B cell (primary cell): Measurements from ENCODE around the gene TCAP.

ENCODE experiments used
- EZH2 ChIP-seq: IDR thresholded peaks from 2 replicates; pipeline ENCODE4 v1.6.1; 2012; ENCODE audit warnings: borderline replicate concordance, low read depth, mild to moderate bottlenecking, moderate library complexity, low read length; ENCODE audit not compliant: insufficient read depth, poor library complexity, severe bottlenecking
- TF ChIP-seq, protein P1 (sequence below): fragments of 200-600 bp; IDR thresholded peaks from one replicate; pipeline ENCODE4 v1.8.0; 2022; ENCODE audit warnings: antibody characterized with exemption, mild to moderate bottlenecking

DNA sequence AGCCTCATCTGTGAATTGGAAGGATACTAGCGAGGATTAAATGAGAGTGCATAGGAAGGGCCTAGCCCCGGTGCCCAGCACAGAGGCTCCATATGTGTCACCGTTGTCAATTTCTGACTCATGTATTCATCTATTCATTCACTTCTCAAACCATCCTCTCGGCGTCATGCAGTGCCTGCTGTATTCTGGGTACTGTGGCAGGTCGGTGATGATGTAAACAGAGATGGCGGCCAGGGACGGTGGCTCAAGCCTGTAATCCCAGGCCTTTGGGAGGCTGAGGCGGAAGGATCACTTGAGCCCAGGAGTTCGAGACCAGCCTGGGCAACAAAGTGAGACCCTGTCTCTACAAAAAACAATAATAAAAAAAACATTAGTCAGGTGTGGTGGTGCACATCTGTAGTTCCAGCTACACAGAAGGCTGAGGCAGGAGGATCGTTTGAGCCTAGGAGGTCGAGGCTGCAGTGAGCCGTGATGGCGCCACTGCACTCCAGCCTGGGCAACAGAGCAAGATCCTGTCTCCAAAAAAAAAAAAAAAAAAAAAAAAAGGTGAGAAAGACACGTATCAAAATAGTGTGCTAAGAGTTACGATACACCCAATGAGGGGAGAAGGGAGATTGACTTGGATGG is 42.7 kb upstream of the TCAP start:
- TF ChIP-seq, protein P1, sequence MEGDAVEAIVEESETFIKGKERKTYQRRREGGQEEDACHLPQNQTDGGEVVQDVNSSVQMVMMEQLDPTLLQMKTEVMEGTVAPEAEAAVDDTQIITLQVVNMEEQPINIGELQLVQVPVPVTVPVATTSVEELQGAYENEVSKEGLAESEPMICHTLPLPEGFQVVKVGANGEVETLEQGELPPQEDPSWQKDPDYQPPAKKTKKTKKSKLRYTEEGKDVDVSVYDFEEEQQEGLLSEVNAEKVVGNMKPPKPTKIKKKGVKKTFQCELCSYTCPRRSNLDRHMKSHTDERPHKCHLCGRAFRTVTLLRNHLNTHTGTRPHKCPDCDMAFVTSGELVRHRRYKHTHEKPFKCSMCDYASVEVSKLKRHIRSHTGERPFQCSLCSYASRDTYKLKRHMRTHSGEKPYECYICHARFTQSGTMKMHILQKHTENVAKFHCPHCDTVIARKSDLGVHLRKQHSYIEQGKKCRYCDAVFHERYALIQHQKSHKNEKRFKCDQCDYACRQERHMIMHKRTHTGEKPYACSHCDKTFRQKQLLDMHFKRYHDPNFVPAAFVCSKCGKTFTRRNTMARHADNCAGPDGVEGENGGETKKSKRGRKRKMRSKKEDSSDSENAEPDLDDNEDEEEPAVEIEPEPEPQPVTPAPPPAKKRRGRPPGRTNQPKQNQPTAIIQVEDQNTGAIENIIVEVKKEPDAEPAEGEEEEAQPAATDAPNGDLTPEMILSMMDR: no peak
- no peak for TF ChIP-seq EZH2
